GM12865 (cell line): ENCODE results near the gene STK32B.
"Not testable (repeated sequence)": the region's sequence is repeated elsewhere in the genome, so short reads cannot be mapped to it uniquely, and the experiment has no call there.

Source experiments
- DNase-seq: peaks from one replicate; pipeline ENCODE4 v3.0.0; 2010; ENCODE audit warnings: low read depth
- H3K4me3 ChIP-seq: 2 replicates; pipeline ENCODE4 v1.5.1; 2011; ENCODE audit warnings: mild to moderate bottlenecking, low read depth, low read length, control low read depth
- TF ChIP-seq, protein P1 (sequence below): IDR thresholded peaks from 2 replicates; pipeline ENCODE4 v1.5.1; 2011; ENCODE audit warnings: low read length, control low read depth, low read depth, inconsistent platforms; ENCODE audit not compliant: insufficient read depth; ENCODE audit errors: missing control alignments

The STK32B gene

DNA sequence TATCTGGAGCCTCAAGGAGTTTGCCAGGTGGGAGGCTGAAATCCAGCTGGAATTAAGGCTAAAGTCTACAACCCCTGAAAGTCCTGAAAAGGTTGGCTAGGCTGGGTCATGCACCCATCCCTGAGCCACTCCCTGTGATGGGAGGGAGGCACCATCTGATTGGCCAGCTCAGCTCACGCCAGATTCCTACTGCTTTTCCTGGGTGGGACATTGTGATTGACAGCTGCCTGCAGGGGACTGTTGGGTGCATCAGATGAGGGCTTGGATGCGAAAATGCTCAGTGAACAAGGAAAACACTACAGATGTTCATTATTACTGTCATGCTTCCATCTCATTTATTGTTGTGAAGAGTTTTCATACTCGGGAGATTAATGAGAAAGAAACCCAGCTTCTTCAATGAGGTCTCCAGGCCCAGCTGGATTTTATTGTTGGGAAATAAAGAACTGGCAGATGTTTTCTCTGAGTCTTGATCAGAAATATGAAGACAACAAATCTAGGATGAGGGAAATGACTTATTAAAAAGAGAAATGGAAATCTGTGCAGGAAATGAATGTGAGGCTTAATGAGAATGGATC lies 185.9 kb downstream of the STK32B start:
- H3K4me3 ChIP-seq = no peak overlapping the region
- DNase-seq = no peak
- TF ChIP-seq, protein P1, sequence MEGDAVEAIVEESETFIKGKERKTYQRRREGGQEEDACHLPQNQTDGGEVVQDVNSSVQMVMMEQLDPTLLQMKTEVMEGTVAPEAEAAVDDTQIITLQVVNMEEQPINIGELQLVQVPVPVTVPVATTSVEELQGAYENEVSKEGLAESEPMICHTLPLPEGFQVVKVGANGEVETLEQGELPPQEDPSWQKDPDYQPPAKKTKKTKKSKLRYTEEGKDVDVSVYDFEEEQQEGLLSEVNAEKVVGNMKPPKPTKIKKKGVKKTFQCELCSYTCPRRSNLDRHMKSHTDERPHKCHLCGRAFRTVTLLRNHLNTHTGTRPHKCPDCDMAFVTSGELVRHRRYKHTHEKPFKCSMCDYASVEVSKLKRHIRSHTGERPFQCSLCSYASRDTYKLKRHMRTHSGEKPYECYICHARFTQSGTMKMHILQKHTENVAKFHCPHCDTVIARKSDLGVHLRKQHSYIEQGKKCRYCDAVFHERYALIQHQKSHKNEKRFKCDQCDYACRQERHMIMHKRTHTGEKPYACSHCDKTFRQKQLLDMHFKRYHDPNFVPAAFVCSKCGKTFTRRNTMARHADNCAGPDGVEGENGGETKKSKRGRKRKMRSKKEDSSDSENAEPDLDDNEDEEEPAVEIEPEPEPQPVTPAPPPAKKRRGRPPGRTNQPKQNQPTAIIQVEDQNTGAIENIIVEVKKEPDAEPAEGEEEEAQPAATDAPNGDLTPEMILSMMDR = no peak

DNA sequence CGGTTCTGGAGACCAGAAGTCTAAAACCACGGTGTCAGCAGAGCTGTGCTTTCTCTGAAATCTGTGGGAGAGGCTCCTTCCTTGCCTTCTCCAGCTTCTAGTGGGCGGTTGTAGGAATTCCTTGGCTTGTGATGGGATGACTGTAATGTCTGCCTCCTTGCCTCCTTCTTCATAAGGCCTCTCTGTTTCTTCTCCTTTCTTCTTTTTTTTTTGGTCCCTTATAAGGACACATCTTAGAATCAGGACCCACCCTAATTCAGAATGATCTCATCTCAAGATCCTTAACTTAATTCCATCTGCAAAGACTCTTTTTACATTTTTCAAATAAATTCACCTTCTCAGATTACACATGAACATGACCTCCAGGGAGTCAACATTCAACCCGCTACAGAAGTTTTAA lies 186.9 kb downstream of the STK32B start:
- DNase-seq = no peak
- no peak overlapping the region for H3K4me3 ChIP-seq
- TF ChIP-seq, protein P1 = no peak

DNA sequence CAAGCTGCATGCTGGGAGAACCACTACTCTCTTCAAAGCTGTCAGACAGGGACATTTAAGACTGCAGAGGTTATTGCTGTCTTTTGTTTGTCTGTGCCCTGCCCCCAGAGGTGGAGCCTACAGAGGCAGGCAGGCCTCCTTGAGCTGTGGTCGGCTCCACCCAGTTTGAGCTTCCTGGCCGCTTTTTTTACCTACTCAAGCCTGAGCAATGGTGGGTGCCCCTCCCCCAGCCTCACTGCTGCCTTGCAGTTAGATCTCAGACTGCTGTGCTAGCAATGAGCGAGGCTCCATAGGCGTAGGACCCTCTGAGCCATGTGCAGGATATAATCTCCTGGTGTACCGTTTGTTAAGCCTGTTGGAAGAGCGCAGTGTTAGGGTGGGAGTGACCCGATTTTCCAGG lies 195.8 kb downstream of the STK32B start:
- not testable (repeated sequence) for DNase-seq

DNA sequence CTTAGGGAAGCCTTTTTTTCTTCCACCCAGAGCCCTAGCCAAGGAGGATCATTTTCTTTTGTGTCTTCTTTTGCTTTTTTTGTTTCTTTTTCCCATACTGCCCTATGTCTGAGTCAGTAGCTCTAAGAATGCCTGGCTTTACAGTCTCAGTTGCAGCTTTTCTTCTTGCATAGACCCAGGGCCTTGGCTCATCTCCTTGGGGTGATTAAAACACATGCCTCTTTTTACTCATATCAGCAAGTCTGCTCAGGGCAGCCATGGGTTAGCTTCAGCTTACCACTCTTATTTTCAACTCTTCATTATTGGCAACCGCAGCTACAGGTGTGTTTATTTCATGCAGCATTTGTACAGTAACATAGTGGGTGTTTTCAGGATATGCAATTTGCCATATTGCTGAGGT lies 196.5 kb downstream of the STK32B start:
- DNase-seq = no peak
- TF ChIP-seq, protein P1 = no peak
- H3K4me3 ChIP-seq = no peak overlapping the region

More for the DNA sequence above, 195.8 kb downstream of the STK32B start:
- not testable (repeated sequence) for H3K4me3 ChIP-seq

DNA sequence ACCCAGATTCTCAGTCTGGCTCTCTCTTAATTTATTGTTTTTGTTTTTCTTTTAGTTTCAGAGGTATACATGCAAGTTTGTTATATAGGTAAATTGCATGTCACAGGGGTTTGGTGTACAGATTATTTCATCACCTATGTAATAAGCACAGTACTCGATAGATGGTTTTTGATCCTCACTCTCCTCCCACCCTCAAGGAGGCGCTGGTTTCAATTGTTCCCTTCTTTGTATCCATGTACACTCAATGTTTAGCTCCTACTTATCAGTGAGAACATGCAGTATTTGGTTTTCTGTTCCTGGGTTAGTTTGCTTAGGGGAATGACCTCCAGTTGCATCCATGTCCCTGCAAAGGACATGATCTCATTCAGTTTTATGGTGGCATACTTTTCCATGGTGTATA lies 198.4 kb downstream of the STK32B start:
- DNase-seq = no peak
- H3K4me3 ChIP-seq = no peak overlapping the region
- TF ChIP-seq, protein P1 = no peak

DNA sequence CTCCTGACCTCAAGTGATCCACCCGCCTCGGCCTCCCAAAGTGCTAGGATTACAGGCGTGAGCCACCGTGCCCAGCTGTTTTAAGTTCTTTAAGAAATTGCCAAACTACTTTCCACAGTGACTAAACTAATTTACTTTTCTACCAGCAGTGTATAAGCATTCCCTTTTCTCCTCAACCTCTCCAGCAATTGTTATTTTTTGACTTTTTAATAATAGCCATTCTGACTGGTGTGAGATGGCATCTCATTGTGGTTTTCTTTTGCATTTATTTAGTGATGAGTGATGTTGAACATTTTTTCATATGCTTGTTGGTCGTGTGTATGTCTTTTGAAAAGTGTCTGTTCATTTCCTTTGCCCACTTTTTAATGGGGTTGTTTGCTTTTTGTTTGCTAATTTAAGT lies 199.3 kb downstream of the STK32B start:
- H3K4me3 ChIP-seq, DNase-seq: not testable (repeated sequence)

DNA sequence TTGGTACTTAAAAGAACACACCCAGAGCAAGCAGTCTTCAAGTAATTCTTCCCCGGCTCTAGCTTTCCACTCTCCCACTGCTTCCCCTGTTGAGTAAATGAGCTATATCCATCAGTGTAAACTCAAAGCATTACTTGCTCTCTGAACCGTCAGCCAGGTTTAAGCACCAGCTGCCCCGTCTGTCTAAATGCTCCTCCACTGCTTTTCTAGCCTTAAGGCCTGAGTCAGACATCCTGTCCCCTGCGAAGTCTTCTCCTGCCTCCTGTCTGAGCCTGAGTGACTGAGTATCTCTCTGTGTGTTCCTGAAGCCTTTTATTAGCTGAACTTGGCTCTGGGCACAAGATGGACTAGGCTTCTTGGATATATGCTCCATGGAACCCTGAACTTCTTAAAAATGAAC lies 205.1 kb downstream of the STK32B start:
- TF ChIP-seq, protein P1 = no peak
- DNase-seq = no peak
- no peak overlapping the region for H3K4me3 ChIP-seq

DNA sequence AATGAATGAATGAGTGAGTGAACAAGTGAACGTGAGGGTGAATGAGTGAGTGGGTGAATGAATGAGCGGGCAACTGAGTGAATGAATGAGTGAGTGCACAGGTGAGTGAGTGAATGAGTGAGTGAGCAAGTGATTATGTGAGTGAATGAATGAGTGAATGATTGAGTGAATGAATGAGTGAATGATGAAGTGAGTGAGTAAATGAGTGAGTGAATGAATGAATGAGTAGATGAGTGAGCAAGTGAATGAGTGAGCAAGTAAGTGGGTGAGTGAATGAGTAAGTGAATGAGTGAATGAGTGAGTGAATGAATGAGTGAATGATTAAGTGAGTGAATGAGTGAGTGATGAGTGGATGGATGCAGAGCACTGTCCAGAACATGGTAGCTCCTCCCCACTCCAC lies 205.8 kb downstream of the STK32B start:
- DNase-seq = no peak
- H3K4me3 ChIP-seq = no peak overlapping the region
- TF ChIP-seq, protein P1 = no peak
